HUDEP-2 (cell line): Measurements from ENCODE around the gene APEX1.

Experiments
- DNase-seq, 76 experiments: peaks; one replicate each; lab custom pipeline; 2025; ENCODE audit not compliant: unreplicated experiment in 76 of 76; lab: John Stamatoyannopoulos, UW

The APEX1 gene

DNA sequence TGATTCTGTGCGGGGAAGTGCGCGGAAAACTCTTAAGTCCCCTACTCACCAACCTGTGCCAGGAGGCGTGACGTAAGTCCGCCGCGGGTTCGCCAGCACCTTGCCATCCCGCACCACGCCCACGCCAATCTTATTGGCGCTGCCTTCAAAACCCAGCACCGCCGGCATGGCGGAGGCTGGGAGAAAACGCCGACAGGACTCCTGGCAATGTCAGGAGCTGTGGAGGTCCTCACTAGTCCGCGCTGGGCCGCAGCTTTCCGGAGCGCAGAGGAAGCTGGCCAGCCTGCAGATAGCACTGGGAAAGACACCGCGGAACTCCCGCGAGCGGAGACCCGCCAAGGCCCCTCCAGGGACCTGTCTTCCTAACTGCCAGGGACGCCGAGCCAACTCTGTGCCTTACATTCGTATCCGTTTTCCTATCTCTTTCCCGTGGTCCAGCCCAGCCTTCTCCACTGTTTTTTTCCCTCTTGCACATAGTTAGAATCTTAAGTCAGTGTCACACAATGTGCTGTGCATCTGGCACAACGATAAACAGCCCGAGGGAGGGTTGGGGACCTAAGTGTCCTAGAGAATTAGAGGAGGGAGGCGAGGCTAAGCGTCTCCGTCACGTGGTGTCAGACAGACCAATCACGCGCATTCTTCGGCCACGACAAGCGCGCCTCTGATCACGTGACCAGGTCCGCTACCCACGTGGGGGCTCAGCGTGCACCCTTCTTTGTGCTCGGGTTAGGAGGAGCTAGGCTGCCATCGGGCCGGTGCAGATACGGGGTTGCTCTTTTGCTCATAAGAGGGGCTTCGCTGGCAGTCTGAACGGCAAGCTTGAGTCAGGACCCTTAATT is at the start of gene APEX1, which contains the start of gene OSGEP:
TSS of gene APEX1 (plus strand) at position 711 of the 839 bp plus-strand sequence. CDS start 420 bp downstream, outside the sequence.
TSS of gene OSGEP (minus strand) at position 297 of the 839 bp plus-strand sequence. CDS start at position 168, 129 bp downstream.
- DNase-seq, result peak; percentile 84 to 99 (median 96)

DNA sequence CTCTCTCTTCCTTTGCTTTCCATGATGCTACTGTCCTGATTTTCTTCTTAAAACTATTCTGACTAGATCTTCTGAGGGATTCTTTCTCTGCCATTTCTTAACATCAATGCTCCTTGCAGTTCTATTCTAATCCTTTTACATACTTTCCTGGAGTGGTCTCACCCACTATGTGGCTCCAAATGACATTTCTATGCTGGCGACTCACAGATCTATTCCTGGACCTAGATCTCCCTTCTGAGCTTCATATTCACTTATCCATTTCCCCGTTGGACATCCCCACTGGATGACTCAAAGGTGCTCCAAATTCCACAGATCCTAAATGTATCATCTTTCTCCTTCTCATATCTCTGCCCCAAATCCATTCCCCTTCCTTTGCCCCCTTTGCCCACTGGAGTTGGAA is 45.8 kb upstream of the APEX1 start:
- no peak for DNase-seq

- no peak for DNase-seq
Observed at GRCh38 chr14:20412411-20412810, 42.6 kb upstream of the APEX1 start.

GRCh38 chr14:20412876-20413743 is 41.9 kb upstream of the APEX1 start, which contains the start of gene TEP1:
Gene TEP1 (minus strand): TSS chr14:20413501. CDS start chr14:20408439, 5,062 bp downstream.
- DNase-seq, result peak in 68 of 76 experiments; percentile 8 to 75 (median 52)

- no peak for DNase-seq
Observed at GRCh38 chr14:20413744-20414082, 41.3 kb upstream of the APEX1 start.

DNA sequence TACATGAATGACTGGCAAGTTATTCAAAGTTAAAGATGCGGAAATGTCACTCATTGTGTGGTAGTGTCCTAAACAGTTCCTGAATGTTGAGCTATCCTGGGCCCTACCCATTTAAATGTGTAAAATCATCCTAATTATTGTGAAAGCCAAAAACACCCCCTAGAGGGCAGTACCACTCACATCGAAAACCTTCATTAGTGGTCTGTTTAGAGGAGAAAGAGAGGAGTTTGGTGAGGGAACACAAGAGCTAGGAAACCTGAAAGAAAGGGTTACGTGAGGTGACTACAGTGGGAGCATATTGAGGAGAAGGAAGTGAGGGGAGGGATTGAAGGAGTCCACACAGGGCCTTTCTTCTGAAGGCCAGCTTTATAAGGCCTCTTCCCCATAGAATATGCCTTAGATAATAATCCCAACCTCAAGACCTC is 39.2 kb upstream of the APEX1 start:
- peak in 38 of 76 experiments; percentile 2 to 67 (median 32) for DNase-seq

GRCh38 chr14:20416223-20416622 is 38.8 kb upstream of the APEX1 start:
- DNase-seq, result no peak

- no peak for DNase-seq
Observed at GRCh38 chr14:20417250-20418186, 37.5 kb upstream of the APEX1 start.

DNA sequence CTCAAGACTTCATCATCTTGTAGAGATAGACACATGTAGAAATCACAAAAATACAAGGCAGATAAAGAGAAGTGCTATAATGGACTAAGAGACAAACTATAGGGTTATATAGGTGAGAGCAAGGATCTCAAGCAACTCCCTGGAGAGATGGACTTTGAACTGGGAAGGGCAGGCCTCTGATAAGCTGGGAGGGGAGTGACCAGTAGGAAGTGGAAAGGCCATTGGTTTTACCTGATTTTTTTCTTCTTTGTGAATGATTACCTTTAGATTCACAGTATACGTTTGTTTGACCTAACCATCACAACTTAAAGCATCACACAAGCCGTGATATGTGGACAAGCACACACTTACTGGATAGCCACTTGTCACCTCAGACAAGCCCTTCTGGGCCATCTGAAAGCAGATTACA is 36.5 kb upstream of the APEX1 start:
- no peak for DNase-seq

GRCh38 chr14:20419419-20419818 is 35.6 kb upstream of the APEX1 start:
- no peak for DNase-seq

- DNase-seq, result no peak
Observed at GRCh38 chr14:20421267-20421666, 33.8 kb upstream of the APEX1 start.

DNA sequence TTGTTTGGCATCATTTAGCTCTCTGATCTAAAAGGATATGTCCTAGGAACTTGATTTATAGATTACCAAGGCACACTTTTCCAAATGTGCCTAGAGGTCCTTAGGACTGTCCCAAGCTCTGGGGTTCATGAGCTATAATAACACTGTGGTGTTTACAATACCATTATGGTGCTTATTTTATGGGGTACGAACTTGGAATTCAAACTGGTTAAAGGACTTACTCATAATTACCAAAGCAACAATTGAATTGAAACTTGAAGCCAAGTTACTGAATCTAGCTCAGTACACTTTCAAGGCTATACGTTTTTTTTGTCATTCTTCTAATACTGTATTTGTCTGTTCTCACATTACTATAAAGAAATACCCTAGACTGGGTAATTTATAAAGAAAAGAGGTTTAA is 32.1 kb upstream of the APEX1 start:
- no peak for DNase-seq

DNA sequence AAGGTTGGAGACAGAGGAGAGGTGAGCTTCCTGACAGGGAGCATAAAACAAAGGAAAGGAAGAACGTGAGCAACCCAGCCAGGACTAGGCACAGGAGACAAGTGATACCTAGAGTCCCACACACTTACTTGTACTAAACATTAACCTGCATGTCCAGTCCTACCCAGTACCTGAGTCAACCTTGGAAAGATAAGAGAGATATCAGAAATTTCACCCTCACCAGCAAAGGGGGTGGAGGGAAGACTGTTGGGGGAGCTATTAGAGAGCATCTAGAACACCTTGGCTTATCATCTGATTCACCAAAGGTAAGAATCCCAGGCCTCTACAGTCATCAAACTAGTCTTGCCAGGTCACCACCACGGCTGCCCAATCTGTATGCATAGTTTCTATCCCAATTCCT is 30.2 kb upstream of the APEX1 start:
- DNase-seq, result no peak

DNA sequence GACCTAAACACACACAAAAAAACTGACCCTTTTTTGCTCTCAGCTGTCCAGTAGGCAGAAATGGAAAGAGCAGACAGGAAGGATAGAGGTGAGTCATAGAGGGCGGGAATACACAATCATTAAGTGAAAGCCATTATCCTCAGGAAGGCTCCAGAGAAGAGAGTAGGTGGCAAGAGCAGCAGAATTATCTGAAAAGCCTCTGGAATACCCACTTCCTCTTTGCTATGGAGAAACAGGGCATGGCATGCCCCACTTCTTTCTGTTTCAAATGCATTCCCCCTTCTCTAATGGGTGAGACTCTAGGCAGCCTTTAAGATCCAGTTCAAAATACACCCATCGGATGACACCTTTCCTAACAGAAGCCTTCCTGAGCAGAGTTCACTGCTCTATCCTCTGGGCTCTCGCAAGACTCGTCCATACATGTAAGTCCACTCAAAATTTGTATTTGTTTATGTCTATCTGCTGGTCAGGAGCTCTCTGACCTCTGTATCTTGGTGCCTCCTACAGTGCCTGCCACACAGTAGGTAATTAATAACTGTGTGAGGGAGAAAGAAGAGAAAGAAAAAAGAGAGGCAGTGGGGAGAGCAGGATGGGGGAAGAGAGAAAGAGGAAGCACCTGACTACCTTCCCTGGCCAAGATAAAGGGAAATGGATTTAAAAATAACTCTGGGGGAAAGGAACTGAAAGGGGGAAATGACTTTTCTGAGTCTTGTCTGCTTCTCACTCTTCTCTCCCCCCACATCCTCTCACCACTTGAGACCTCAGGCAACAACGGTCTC is 27.6 kb upstream of the APEX1 start:
- DNase-seq, result no peak

DNA sequence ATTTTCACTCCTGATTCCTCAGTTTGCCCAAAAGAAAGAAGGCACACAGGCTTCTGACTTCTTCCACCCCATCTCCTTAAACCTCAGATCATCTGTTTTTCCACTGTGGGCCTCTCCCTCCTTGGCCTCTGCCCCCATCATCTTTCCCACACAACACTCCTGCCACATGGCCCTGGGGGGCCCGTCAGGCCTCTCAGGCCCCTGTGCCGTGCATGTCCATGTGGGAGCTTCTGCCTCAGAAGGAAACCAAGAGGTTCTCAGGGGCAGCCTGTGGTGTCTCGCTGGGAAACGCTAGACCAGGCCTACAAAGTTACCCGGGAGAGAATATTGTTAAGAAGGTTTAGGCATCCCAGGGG is 27.0 kb upstream of the APEX1 start:
- no peak for DNase-seq

DNA sequence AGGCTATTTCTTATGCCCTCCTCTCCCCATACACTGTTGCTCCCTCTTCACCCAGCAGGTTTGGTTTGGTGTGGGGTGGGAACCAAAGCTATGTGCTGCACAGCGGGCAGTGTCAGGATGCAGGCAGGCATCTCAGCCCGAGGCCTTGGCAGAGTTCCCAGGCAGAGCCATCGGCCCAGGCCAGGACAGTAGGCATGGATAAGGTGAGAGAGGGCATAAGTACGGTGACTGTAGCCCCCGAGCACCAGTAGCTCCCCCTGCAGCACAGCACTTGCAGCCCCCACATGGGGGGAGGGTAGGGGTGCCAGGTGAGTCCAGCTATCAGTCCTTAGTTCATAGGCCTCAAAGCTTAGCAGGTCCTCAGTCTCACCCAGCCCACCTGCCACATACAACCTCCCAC is 26.2 kb upstream of the APEX1 start:
- peak in 1 of 76 experiments; percentile 2 for DNase-seq

DNA sequence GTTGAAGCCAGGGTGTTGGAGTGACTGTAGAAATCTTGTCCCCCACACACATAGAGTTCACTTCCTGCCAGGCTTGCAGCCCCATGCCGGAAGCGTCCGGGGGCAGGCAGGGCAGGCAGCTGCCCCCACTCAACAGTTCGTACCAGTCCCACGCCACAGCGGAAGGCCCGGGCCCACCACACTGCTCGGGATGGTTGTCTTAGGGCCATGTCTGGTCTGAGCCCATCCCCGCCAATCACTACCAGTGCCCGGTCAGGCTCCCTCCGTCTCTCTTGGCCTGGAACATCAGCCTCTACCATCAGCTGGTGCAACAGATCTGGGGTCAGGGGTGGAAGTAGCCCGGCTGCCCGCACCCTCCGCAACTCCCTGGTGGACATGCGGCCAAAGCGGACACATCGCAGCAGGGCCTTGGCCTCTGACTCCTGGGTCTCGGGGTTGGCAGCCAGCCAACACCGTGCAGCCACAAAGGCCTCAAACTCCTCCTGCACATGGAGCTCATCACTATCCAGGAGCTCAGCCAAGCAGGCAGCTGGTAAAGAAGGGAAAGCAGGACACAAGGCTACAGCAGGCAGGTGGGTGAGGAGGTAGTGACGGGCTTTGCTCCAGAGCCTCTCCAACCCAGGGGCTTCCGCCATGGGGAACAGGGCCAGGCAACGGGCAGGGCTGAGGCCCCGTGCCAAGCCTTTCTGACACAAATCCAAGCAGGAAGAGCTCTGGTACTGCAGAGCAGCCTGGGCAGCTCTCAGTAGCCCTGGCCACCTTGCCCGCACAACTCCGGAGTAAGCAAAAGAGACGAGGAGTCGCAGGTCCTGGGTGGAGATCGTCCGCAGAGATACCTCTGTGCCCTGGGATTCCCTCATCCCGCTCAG is 25.0 kb upstream of the APEX1 start:
- DNase-seq, result no peak

DNA sequence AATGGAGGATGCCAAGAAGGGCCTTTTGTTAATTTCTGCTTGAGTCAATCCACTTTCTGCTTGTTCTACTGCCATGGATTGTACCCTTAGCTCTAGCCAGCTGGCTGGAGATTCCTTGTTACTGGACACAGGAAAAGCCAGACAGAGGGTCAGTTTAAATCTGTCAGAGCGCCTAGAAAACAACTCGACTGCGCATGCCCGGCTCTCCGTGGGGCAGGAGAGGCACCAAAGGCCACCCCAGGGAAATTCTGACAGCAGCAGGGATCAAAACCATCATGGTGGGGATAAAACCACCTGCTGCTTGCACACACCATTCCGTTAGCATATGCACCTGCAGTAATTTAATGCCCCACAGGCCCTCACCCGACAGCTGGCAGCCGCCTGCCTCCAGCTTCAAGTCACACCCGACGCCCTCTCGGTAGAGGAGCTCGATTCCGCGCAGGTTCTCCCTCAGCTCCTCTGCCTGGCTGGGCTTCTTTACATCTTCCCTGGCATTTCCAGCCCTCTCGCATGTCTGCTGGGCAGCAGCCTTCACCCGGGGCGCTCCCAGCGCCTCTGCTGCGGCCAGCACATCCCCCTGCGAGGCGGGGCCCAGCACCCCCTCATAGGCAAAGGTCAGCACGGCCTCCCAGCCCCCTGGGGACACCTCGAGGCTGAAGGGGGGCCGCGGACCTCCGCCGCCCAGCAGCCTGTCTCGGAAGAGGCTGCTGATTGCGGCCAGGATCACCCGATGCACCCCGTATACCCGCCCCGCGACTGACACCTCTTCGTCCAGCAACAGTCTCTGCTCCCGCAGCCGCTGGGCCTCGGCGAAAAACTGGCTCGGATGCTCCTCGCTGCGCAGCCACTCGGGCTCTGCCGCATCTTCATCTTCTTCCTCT is 20.1 kb upstream of the APEX1 start:
- no peak for DNase-seq
